ENCODE results near the gene SKI.

- TF ChIP-seq CTCF (IDR thresholded peaks at IDR 0.05; ENCODE audit: low read length) = no peak
- TF ChIP-seq EZH2 (IDR thresholded peaks at IDR 0.05; ENCODE audit: borderline replicate concordance, low read length) = no peak
These were observed 108.4 kb downstream of the SKI start for GRCh38 chr1:2336499-2336898.

All from OCI-LY1 (cell line).